ENCODE results near the gene RAB13.

RAB13 gene

GRCh38 chr1:153954826-153955225 lies 31.3 kb downstream of the RAB13 start:
- no peak for DNase-seq

- DNase-seq: no peak
Observed at GRCh38 chr1:153953859-153954365, 32.2 kb downstream of the RAB13 start.

- no peak for DNase-seq
Observed at GRCh38 chr1:153951801-153952200, 34.3 kb downstream of the RAB13 start.

GRCh38 chr1:153951183-153951582 lies 35.0 kb downstream of the RAB13 start:
- DNase-seq: no peak

GRCh38 chr1:153946622-153947241 lies 39.4 kb downstream of the RAB13 start, which contains the start of gene DENND4B:
Gene DENND4B, minus strand, starts transcription at chr1:153946718. Its CDS starts 2,344 bp downstream, at chr1:153944374.
- DNase-seq: peak; percentile 93

- peak; percentile 91 for DNase-seq
Observed at GRCh38 chr1:153945795-153946621, 40.1 kb downstream of the RAB13 start.

- DNase-seq: peak; percentile 93
Observed at GRCh38 chr1:153945131-153945794, 40.9 kb downstream of the RAB13 start.

- DNase-seq: no peak
Observed at GRCh38 chr1:153944827-153945117, 41.4 kb downstream of the RAB13 start.

GRCh38 chr1:153944005-153944826 lies 41.9 kb downstream of the RAB13 start:
- DNase-seq: peak; percentile 46

GRCh38 chr1:153942766-153943549 lies 43.2 kb downstream of the RAB13 start:
- DNase-seq: no peak

- no peak for DNase-seq
Observed at GRCh38 chr1:153941826-153942725, 44.1 kb downstream of the RAB13 start.

- no peak for DNase-seq
Observed at GRCh38 chr1:153940756-153941155, 45.4 kb downstream of the RAB13 start.

GRCh38 chr1:153939476-153939875 lies 46.7 kb downstream of the RAB13 start:
- DNase-seq: no peak

GRCh38 chr1:153938996-153939395 lies 47.1 kb downstream of the RAB13 start:
- no peak for DNase-seq

- DNase-seq: no peak
Observed at GRCh38 chr1:153937331-153937730, 48.8 kb downstream of the RAB13 start.

GRCh38 chr1:153936011-153936802 lies 49.9 kb downstream of the RAB13 start:
- DNase-seq: no peak

GRCh38 chr1:153934746-153935145 lies 51.4 kb downstream of the RAB13 start:
- no peak for DNase-seq

GRCh38 chr1:153933955-153934354 lies 52.2 kb downstream of the RAB13 start:
- DNase-seq: no peak

- DNase-seq: no peak
Observed at GRCh38 chr1:153933430-153933829, 52.7 kb downstream of the RAB13 start.

All from hematopoietic multipotent progenitor cell treated with erythropoietin and hydrocortisone succinate and interleukin-3 and kit ligand, for 4 days (in vitro differentiated cells).